Prostate gland (tissue), 2 donors: ENCODE data around the gene CASD1. TPM values are rescaled to one million over a fixed set of nuclear protein-coding genes. Genes with fewer than 3 reads are reported as not detected.

Experiments used
- DNase-seq: peaks from one replicate; pipeline ENCODE4 v3.0.0-alpha.2; 2019; ENCODE audit warnings: low spot score
- H3K27ac ChIP-seq, 2 donors: fragments of 200-600 bp; sonication (generic); 2 replicates each; pipeline ENCODE4 v1.5.1; 2017 to 2019
- H3K27me3 ChIP-seq: fragments of 200-600 bp; sonication (generic); replicated peaks from 2 replicates; pipeline ENCODE4 v1.5.1; 2019; ENCODE audit not compliant: insufficient read depth
- H3K36me3 ChIP-seq, 2 donors: fragments of 200-600 bp; sonication (generic); 1 replicate in 1 of 2; 2 replicates in 1 of 2; pipeline versions ENCODE4 v1.5.1 to v1.8.1; 2017 to 2019
- H3K4me1 ChIP-seq: fragments of 200-600 bp; sonication (generic); replicated peaks from 2 replicates; pipeline ENCODE4 v1.5.1; 2019
- H3K4me3 ChIP-seq, 2 donors: fragments of 200-600 bp; sonication (generic); 2 replicates each; pipeline ENCODE4 v1.5.1; 2017 to 2019
- H3K9me3 ChIP-seq: fragments of 200-600 bp; sonication (generic); 2 replicates; pipeline ENCODE4 v1.5.1; 2017
- CTCF ChIP-seq, 4 experiments: fragments of 200-600 bp in 2 of 4; fragments of 450-650 bp in 2 of 4; sonication (generic) in 2 of 4; IDR thresholded peaks; 1 replicate in 3 of 4; 2 replicates in 1 of 4; pipeline ENCODE4 v1.5.1; 2016 to 2019; ENCODE audit warnings: antibody characterized with exemption in 4 of 4, mild to moderate bottlenecking in 2 of 4, moderate library complexity in 2 of 4
- POLR2A ChIP-seq: fragments of 450-650 bp; IDR thresholded peaks from one replicate; pipeline ENCODE4 v1.6.1; 2016; ENCODE audit warnings: antibody characterized with exemption, mild to moderate bottlenecking
- POLR2AphosphoS5 ChIP-seq: sonication (generic); formaldehyde crosslinking; IDR thresholded peaks from one replicate; pipeline ENCODE4 v1.6.1; 2017; ENCODE audit warnings: antibody characterized with exemption
- WGBS: methylation state at CpG from one replicate; pipeline ENCODE4 v1.1.5; 2018; 5-methylcytosine and 5-hydroxymethylcytosine counted together
- intact Hi-C: fragments of 100-400 bp; cut with DNase I; formaldehyde crosslinking; loops from one replicate; pipeline ENCODE4 v1.14.2; 2022
- total RNA-seq, 2 donors: library from RNA; depleted of rRNA; stranded (reverse); fragments of >200 nt; gene quantifications; one replicate each; pipeline ENCODE4 v1.1.0, GENCODE V29; 2016

Gene CASD1
- total RNA-seq, 2 donors from 2014 or later: 31.2 to 35.6 TPM

- Histone ChIP-seq H3K27me3 (no peaks in the 10 kb centered on the region), H3K4me3 (no peak overlapping the region), H3K9me3 (no peaks in the 10 kb centered on the region), H3K4me1 (peaks cover 5% of the 10 kb centered on the region), H3K27ac (no peak overlapping the region), H3K36me3 (no peaks in the 10 kb centered on the region)
- TF ChIP-seq CTCF (IDR thresholded peaks at IDR 0.05) (no peak), POLR2AphosphoS5 (no peak), POLR2A (no peak)
- intact Hi-C loops: no loop called here
- DNase-seq: no peak
Measured at GRCh38 chr7:94511718-94512117, 2.1 kb downstream of the CASD1 start.

GRCh38 chr7:94512735-94513564 lies 3.3 kb downstream of the CASD1 start:
- Histone ChIP-seq H3K27me3 (no peaks in the 10 kb centered on the region), H3K4me1 (peaks cover 5% of the 10 kb centered on the region), H3K4me3 (no peak overlapping the region), H3K27ac (no peak overlapping the region), H3K9me3 (no peaks in the 10 kb centered on the region), H3K36me3 (no peaks in the 10 kb centered on the region)
- intact Hi-C loops: no loop called here
- WGBS: 82% methylated on average over 11 of the region's 11 CpGs
- no peak for DNase-seq
- TF ChIP-seq CTCF (IDR thresholded peaks at IDR 0.05) (no peak), POLR2AphosphoS5 (no peak), POLR2A (no peak)

- no peak overlapping the region for H3K4me3 ChIP-seq
- intact Hi-C loops: no loop called here
- peaks cover 5% of the 10 kb centered on the region for H3K4me1 ChIP-seq
- no peaks in the 10 kb centered on the region for H3K27me3 ChIP-seq
- H3K36me3 ChIP-seq: no peaks in the 10 kb centered on the region
- no peak overlapping the region for H3K27ac ChIP-seq
- TF ChIP-seq POLR2A: no peak
- no peak for TF ChIP-seq POLR2AphosphoS5
- no peak for TF ChIP-seq CTCF (IDR thresholded peaks at IDR 0.05)
- no peak for DNase-seq
- no peaks in the 10 kb centered on the region for H3K9me3 ChIP-seq
Measured at GRCh38 chr7:94513565-94513860, 3.9 kb downstream of the CASD1 start.

GRCh38 chr7:94514140-94514889 lies 4.7 kb downstream of the CASD1 start:
- H3K9me3 ChIP-seq: no peaks in the 10 kb centered on the region
- 41% methylated on average over 4 of the region's 4 CpGs for WGBS
- no peak for DNase-seq
- TF ChIP-seq CTCF (IDR thresholded peaks at IDR 0.05) (no peak), POLR2A (no peak), POLR2AphosphoS5 (no peak)
- no peaks in the 10 kb centered on the region for H3K27me3 ChIP-seq
- H3K27ac ChIP-seq: no peak overlapping the region
- intact Hi-C loops: no loop called here
- H3K4me1 ChIP-seq: no peaks in the 10 kb centered on the region
- no peak overlapping the region for H3K4me3 ChIP-seq
- H3K36me3 ChIP-seq: no peaks in the 10 kb centered on the region

GRCh38 chr7:94514917-94515316 lies 5.3 kb downstream of the CASD1 start:
- H3K27ac ChIP-seq: no peak overlapping the region

More at GRCh38 chr7:94514917-94515316, 5.3 kb downstream of the CASD1 start:
- no peaks in the 10 kb centered on the region for H3K27me3 ChIP-seq
- H3K4me1 ChIP-seq: no peaks in the 10 kb centered on the region
- DNase-seq: no peak
- no peaks in the 10 kb centered on the region for H3K36me3 ChIP-seq
- H3K4me3 ChIP-seq: no peak overlapping the region
- intact Hi-C loops: no loop called here
- no peak for TF ChIP-seq CTCF (IDR thresholded peaks at IDR 0.05)
- TF ChIP-seq POLR2A: no peak
- TF ChIP-seq POLR2AphosphoS5: no peak
- H3K9me3 ChIP-seq: no peaks in the 10 kb centered on the region
